HL-60 (cell line): ENCODE results near the gene SPEN.

Experiments used
- DNase-seq, 2 experiments: peaks; one replicate each; pipeline ENCODE4 v3.0.0-alpha.2; 2010 to 2020; ENCODE audit warnings: low read depth in 1 of 2, low spot score in 1 of 2
- H3K27ac ChIP-seq: fragments of 250-450 bp; sonication (Bioruptor Pico); replicated peaks from 2 replicates; pipeline ENCODE4 v1.5.1; 2020; ENCODE audit warnings: mild to moderate bottlenecking, moderate library complexity
- H3K27me3 ChIP-seq: fragments of 250-450 bp; sonication (Bioruptor Pico); 2 replicates; pipeline ENCODE4 v1.5.1; 2021; ENCODE audit warnings: mild to moderate bottlenecking, moderate library complexity; ENCODE audit not compliant: insufficient read depth, poor library complexity, severe bottlenecking
- H3K4me3 ChIP-seq: replicated peaks from 2 replicates; pipeline ENCODE4 v1.5.1; 2011; ENCODE audit warnings: mild to moderate bottlenecking, control low read depth, low read length; ENCODE audit not compliant: insufficient read depth
- CTCF ChIP-seq: IDR thresholded peaks from one replicate; pipeline ENCODE4 v1.5.1; 2011; ENCODE audit warnings: low read length, control low read depth, inconsistent platforms; ENCODE audit not compliant: insufficient read depth
- GABPA ChIP-seq: IDR thresholded peaks from 2 replicates; pipeline ENCODE4 v1.6.1; 2012; ENCODE audit warnings: low read depth
- POLR2AphosphoS5 ChIP-seq: IDR thresholded peaks from 2 replicates; pipeline ENCODE4 v1.6.1; 2012; ENCODE audit warnings: low read depth
- SPI1 ChIP-seq: IDR thresholded peaks from 2 replicates; pipeline ENCODE4 v1.6.1; 2012; ENCODE audit warnings: low read depth, mild to moderate bottlenecking, borderline replicate concordance
- TF ChIP-seq, protein P1 (sequence below): IDR thresholded peaks from 2 replicates; pipeline ENCODE4 v1.6.1; 2012; ENCODE audit warnings: low read depth; ENCODE audit not compliant: insufficient replicate concordance

The SPEN gene

DNA sequence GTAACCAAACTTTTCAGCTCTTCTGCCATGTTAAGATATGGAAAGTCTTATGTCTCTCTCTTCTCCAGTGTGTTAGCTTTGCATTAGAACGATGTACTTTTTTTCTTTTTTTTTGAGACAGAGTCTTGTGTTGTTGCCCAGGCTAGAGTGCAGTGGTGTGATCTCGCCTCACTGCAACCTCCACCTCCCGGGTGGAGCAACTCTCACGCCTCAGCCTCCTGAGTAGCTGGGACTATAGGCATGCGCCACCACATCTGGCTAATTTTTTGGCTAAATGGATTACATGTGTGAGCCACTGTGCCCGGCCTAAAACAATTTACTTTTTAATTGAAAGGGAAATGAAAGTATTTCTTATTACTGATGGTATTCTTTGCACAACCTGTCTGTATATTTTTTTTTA is 35.8 kb downstream of the SPEN start:
- H3K27me3 ChIP-seq, result no peaks in the 10 kb centered on the region
- DNase-seq, result peak in 1 of 2 experiments; percentile 5
- H3K27ac ChIP-seq, result no peak overlapping the region
- no peak for TF ChIP-seq GABPA
- TF ChIP-seq, protein P1, sequence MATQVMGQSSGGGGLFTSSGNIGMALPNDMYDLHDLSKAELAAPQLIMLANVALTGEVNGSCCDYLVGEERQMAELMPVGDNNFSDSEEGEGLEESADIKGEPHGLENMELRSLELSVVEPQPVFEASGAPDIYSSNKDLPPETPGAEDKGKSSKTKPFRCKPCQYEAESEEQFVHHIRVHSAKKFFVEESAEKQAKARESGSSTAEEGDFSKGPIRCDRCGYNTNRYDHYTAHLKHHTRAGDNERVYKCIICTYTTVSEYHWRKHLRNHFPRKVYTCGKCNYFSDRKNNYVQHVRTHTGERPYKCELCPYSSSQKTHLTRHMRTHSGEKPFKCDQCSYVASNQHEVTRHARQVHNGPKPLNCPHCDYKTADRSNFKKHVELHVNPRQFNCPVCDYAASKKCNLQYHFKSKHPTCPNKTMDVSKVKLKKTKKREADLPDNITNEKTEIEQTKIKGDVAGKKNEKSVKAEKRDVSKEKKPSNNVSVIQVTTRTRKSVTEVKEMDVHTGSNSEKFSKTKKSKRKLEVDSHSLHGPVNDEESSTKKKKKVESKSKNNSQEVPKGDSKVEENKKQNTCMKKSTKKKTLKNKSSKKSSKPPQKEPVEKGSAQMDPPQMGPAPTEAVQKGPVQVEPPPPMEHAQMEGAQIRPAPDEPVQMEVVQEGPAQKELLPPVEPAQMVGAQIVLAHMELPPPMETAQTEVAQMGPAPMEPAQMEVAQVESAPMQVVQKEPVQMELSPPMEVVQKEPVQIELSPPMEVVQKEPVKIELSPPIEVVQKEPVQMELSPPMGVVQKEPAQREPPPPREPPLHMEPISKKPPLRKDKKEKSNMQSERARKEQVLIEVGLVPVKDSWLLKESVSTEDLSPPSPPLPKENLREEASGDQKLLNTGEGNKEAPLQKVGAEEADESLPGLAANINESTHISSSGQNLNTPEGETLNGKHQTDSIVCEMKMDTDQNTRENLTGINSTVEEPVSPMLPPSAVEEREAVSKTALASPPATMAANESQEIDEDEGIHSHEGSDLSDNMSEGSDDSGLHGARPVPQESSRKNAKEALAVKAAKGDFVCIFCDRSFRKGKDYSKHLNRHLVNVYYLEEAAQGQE, result no peak
- no peak overlapping the region for H3K4me3 ChIP-seq

DNA sequence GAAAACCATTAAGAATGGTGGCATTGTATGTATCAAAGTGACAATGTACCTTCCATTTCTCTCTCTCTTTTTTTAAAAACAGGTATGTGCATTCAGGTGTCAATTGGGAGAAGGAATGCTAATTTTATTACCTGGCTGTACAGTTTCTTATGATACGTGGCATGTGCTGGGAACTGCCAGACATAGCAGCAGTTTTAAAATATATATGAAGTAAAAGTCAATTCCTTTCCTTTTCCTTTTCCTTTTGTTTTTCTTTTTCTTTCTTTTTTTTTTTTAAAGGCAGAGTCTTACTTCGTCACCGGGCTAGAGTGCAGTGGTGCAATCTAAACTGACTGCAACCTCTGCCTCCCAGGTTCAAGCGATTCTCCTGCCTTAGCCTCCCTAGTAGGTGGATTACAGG is 37.0 kb downstream of the SPEN start:
- TF ChIP-seq, protein P1, result no peak
- TF ChIP-seq GABPA (no peak), SPI1 (no peak), POLR2AphosphoS5 (no peak), CTCF (no peak)
- no peaks in the 10 kb centered on the region for H3K27me3 ChIP-seq
- no peak for DNase-seq
- H3K27ac ChIP-seq, result no peak overlapping the region; the same call in 1 of the 2 replicates
- no peak overlapping the region for H3K4me3 ChIP-seq

GRCh38 chr1:15885269-15885668 is 37.8 kb downstream of the SPEN start:
- Histone ChIP-seq H3K27ac (peak overlapping the region; percentile 89), H3K4me3 (peak overlapping the region; percentile 34), H3K27me3 (no peaks in the 10 kb centered on the region)
- no peak for TF ChIP-seq GABPA
- no peak for TF ChIP-seq POLR2AphosphoS5
- peak; percentile 62; the same call in 1 of the 2 replicates for TF ChIP-seq SPI1
- DNase-seq, result no peak

- TF ChIP-seq SPI1, result peak; percentile 88
- TF ChIP-seq GABPA, result no peak
- peak; percentile 71; the same call in 1 of the 2 replicates for TF ChIP-seq POLR2AphosphoS5
- TF ChIP-seq CTCF, result peak; percentile 7
- TF ChIP-seq, protein P1, result no peak
- Histone ChIP-seq H3K4me3 (peak overlapping the region; percentile 34), H3K27ac (peak overlapping the region; percentile 89), H3K27me3 (no peaks in the 10 kb centered on the region)
- DNase-seq, result peak; percentile 87 to 99
These were observed 38.4 kb downstream of the SPEN start for GRCh38 chr1:15885701-15886610.
